ENCODE results near the gene SLC6A2. TPM values are rescaled to one million over a fixed set of nuclear protein-coding genes. Genes with fewer than 3 reads are reported as not detected.

SLC6A2 gene
- total RNA-seq, 1 donor from 2014 or later: not detected

GRCh38 chr16:55695595-55695994 is 39.8 kb downstream of the SLC6A2 start:
- no peaks in the 10 kb centered on the region for H3K4me1 Mint-ChIP-seq (ENCODE audit: unreplicated experiment)
- no peak overlapping the region for H3K4me3 Mint-ChIP-seq (ENCODE audit: unreplicated experiment)
- TF ChIP-seq, protein P1, sequence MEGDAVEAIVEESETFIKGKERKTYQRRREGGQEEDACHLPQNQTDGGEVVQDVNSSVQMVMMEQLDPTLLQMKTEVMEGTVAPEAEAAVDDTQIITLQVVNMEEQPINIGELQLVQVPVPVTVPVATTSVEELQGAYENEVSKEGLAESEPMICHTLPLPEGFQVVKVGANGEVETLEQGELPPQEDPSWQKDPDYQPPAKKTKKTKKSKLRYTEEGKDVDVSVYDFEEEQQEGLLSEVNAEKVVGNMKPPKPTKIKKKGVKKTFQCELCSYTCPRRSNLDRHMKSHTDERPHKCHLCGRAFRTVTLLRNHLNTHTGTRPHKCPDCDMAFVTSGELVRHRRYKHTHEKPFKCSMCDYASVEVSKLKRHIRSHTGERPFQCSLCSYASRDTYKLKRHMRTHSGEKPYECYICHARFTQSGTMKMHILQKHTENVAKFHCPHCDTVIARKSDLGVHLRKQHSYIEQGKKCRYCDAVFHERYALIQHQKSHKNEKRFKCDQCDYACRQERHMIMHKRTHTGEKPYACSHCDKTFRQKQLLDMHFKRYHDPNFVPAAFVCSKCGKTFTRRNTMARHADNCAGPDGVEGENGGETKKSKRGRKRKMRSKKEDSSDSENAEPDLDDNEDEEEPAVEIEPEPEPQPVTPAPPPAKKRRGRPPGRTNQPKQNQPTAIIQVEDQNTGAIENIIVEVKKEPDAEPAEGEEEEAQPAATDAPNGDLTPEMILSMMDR (IDR thresholded peaks at IDR 0.05): no peak
- no peaks in the 10 kb centered on the region for H3K36me3 Mint-ChIP-seq (ENCODE audit: unreplicated experiment)
- peaks cover 9% of the 10 kb centered on the region for H3K27me3 Mint-ChIP-seq (ENCODE audit: unreplicated experiment)
- no peaks in the 10 kb centered on the region for H3K9me3 Mint-ChIP-seq (ENCODE audit: unreplicated experiment)
- no peak overlapping the region for H3K27ac Mint-ChIP-seq (ENCODE audit: unreplicated experiment)
- DNase-seq (ENCODE audit: extremely low spot score, unreplicated experiment): no peak

DNA sequence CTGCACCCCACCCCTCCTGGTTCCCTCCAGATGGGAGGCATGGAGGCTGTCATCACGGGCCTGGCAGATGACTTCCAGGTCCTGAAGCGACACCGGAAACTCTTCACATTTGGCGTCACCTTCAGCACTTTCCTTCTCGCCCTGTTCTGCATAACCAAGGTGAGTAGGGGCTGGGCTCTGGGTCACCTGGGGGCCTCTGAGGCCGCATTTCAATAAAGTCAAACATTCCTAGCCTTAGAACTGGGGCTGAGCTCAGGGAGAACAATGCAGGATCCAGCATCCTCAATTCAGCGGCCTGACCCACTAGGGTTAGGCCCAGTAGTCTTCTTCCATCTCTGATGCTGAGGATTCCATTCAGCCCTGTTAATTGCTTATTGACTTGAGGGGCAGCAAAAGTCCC is 42.1 kb downstream of the SLC6A2 start:
- Mint-ChIP-seq H3K4me1 (ENCODE audit: unreplicated experiment) (no peaks in the 10 kb centered on the region), H3K36me3 (ENCODE audit: unreplicated experiment) (no peaks in the 10 kb centered on the region), H3K9me3 (ENCODE audit: unreplicated experiment) (no peaks in the 10 kb centered on the region), H3K27ac (ENCODE audit: unreplicated experiment) (no peak overlapping the region), H3K4me3 (ENCODE audit: unreplicated experiment) (no peak overlapping the region), H3K27me3 (ENCODE audit: unreplicated experiment) (peaks cover 13% of the 10 kb centered on the region)
- no peak for DNase-seq (ENCODE audit: extremely low spot score, unreplicated experiment)
- TF ChIP-seq, protein P1 (IDR thresholded peaks at IDR 0.05): no peak

DNA sequence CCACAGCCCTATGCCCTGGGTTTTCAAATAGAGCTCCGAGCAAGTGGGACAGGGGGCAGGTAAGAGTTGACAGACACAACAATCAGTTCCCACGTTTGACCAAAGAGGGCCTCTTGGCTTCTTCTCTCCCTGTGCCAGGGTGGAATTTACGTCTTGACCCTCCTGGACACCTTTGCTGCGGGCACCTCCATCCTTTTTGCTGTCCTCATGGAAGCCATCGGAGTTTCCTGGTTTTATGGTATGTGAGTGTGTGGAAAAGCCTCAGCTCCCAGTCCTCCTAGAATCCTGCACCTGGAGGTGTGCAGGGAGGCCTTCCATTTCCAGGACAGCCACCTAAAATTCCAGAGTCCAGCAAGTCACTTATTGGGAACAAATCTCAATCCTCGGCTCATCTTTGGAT is 42.5 kb downstream of the SLC6A2 start:
- peaks cover 13% of the 10 kb centered on the region for H3K27me3 Mint-ChIP-seq (ENCODE audit: unreplicated experiment)
- no peak overlapping the region for H3K27ac Mint-ChIP-seq (ENCODE audit: unreplicated experiment)
- TF ChIP-seq, protein P1 (IDR thresholded peaks at IDR 0.05): no peak
- no peaks in the 10 kb centered on the region for H3K4me1 Mint-ChIP-seq (ENCODE audit: unreplicated experiment)
- DNase-seq (ENCODE audit: extremely low spot score, unreplicated experiment): no peak
- H3K4me3 Mint-ChIP-seq (ENCODE audit: unreplicated experiment): no peak overlapping the region
- no peaks in the 10 kb centered on the region for H3K9me3 Mint-ChIP-seq (ENCODE audit: unreplicated experiment)
- H3K36me3 Mint-ChIP-seq (ENCODE audit: unreplicated experiment): no peaks in the 10 kb centered on the region

DNA sequence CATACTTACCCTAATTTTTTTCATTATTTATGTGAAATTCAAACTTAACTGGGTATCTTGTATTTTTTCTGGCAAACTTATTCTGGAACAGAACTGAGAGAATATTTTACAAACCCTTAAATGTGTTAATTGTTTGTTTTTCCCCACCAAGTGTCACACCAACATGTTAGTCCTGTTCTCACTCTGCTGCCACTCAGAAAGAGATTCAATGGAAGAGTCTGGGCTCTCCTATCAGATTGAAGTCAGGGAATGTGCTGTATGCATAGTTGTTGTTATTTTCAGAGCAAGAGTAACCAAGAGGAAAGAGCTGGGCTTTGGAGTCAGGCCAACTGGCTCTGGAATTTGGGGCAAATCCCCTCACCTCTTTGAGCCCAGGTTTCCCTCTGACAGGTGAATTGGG is 43.2 kb downstream of the SLC6A2 start:
- no peak overlapping the region for H3K27ac Mint-ChIP-seq (ENCODE audit: unreplicated experiment)
- H3K9me3 Mint-ChIP-seq (ENCODE audit: unreplicated experiment): no peaks in the 10 kb centered on the region
- no peaks in the 10 kb centered on the region for H3K36me3 Mint-ChIP-seq (ENCODE audit: unreplicated experiment)
- peaks cover 17% of the 10 kb centered on the region for H3K27me3 Mint-ChIP-seq (ENCODE audit: unreplicated experiment)
- no peak for DNase-seq (ENCODE audit: extremely low spot score, unreplicated experiment)
- H3K4me3 Mint-ChIP-seq (ENCODE audit: unreplicated experiment): no peak overlapping the region
- no peaks in the 10 kb centered on the region for H3K4me1 Mint-ChIP-seq (ENCODE audit: unreplicated experiment)
- TF ChIP-seq, protein P1 (IDR thresholded peaks at IDR 0.05): no peak

DNA sequence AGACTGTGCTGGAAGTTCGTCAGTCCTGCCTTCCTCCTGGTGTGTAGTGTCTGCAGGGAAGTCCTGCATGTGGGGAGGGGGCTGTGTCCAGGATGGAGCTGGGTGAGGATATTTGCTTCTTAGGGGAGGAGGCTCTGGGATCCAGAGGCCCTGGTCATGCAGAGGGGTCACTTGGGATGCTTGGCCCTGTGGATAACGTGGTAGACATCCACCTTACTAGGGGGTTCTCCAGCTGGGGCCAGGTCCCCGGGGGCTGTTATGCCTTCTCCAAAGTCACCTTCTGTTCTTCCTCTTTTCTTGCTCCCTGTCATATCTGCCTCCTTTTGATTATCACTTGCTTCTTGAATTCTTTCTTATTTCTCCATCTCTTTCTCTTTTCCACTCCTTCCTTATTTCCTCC is 43.8 kb downstream of the SLC6A2 start:
- no peak overlapping the region for H3K4me3 Mint-ChIP-seq (ENCODE audit: unreplicated experiment)
- TF ChIP-seq, protein P1 (IDR thresholded peaks at IDR 0.05): no peak
- H3K36me3 Mint-ChIP-seq (ENCODE audit: unreplicated experiment): no peaks in the 10 kb centered on the region
- DNase-seq (ENCODE audit: extremely low spot score, unreplicated experiment): no peak
- peaks cover 17% of the 10 kb centered on the region for H3K27me3 Mint-ChIP-seq (ENCODE audit: unreplicated experiment)
- no peaks in the 10 kb centered on the region for H3K4me1 Mint-ChIP-seq (ENCODE audit: unreplicated experiment)
- H3K9me3 Mint-ChIP-seq (ENCODE audit: unreplicated experiment): no peaks in the 10 kb centered on the region
- H3K27ac Mint-ChIP-seq (ENCODE audit: unreplicated experiment): no peak overlapping the region
